ENCODE results near the gene OR8K5. TPM values are rescaled to one million over a fixed set of nuclear protein-coding genes. Genes with fewer than 3 reads are reported as not detected.

OR8K5 gene, protein sequence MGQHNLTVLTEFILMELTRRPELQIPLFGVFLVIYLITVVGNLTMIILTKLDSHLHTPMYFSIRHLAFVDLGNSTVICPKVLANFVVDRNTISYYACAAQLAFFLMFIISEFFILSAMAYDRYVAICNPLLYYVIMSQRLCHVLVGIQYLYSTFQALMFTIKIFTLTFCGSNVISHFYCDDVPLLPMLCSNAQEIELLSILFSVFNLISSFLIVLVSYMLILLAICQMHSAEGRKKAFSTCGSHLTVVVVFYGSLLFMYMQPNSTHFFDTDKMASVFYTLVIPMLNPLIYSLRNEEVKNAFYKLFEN
- not detected in 2 replicates for total RNA-seq
- not detected in 2 replicates for polyA plus RNA-seq
- polyA plus RNA-seq (2011; cell fraction: cytosol; rRNA removed) = not detected in 2 replicates
- not detected in 2 replicates for polyA plus RNA-seq (2011; cell fraction: nucleus; rRNA removed)
- polyA plus RNA-seq (2012) = not detected in 2 replicates
- polyA minus RNA-seq = not detected in 2 replicates
- not detected for polyA minus RNA-seq (2011; cell fraction: cytosol; rRNA and poly(A)+ RNA removed)
- not detected in 2 replicates for polyA minus RNA-seq (2011; cell fraction: nucleus; rRNA and poly(A)+ RNA removed)
- not detected for Bru-seq, nascent RNA
- not detected for BruChase-seq, experiment 1, labeled RNA remaining after a 6-hour chase
- BruChase-seq, experiment 2, labeled RNA remaining after a 2-hour chase = not detected
- long read RNA-seq = 0 reads

- no peaks in the 10 kb centered on the region for H3K4me1 ChIP-seq (ENCODE audit: control insufficient read depth, extremely low read depth, insufficient read depth, low read length)
- H3K9me3 ChIP-seq (replicated peaks; ENCODE audit: control insufficient read depth, insufficient read depth, low read length) = no peaks in the 10 kb centered on the region
- dilution Hi-C loops (cut with MboI; ENCODE audit: extremely low pct_ligation_motif_present, low sequenced_read_pairs) (no loop called here), intact Hi-C loops (cut with micrococcal nuclease) (no loop called here)
- H4K20me1 ChIP-seq (replicated peaks; ENCODE audit: control insufficient read depth, extremely low read depth, insufficient read depth, low read length) = no peaks in the 10 kb centered on the region
- FAIRE-seq (no peak), DNase-seq (ENCODE audit: low read depth, low spot score) (no peak)
- ChIA-PET CTCF (no interaction called here), POLR2A (no interaction called here)
- H3K4me2 ChIP-seq (ENCODE audit: insufficient read depth, low read length) = no peak within 1 kb of the TSS
- H3K36me3 ChIP-seq (ENCODE audit: control insufficient read depth in 2 of 2, extremely low read depth in 1 of 2, insufficient read depth in 2 of 2, low read length in 2 of 2) = no peaks in the 10 kb centered on the region
- no peaks in the 10 kb centered on the region for H3K27me3 ChIP-seq (ENCODE audit: control insufficient read depth in 2 of 2, insufficient read depth in 2 of 2, low read length in 2 of 2)
- no peak within 1 kb of the TSS for H3K9ac ChIP-seq (replicated peaks; ENCODE audit: extremely low read depth, insufficient read depth, low read length)
- no peaks in the 10 kb centered on the region for H3K9me1 ChIP-seq (replicated peaks; ENCODE audit: control insufficient read depth, extremely low read depth, insufficient read depth, low read length)
- H3K27ac ChIP-seq (ENCODE audit: insufficient read depth, low read depth, low read length) = no peak within 1 kb of the TSS
- no peaks in the 10 kb centered on the region for H3K79me2 ChIP-seq (ENCODE audit: control insufficient read depth, insufficient read depth, low read length)
- BruUV-seq (replicated peaks) = no TSS peak
- TF ChIP-seq, protein P1, sequence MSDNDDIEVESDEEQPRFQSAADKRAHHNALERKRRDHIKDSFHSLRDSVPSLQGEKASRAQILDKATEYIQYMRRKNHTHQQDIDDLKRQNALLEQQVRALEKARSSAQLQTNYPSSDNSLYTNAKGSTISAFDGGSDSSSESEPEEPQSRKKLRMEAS (IDR thresholded peaks at IDR 0.05; ENCODE audit: insufficient read depth, insufficient read length) = no peak
- no peak for TF ChIP-seq MYC (IDR thresholded peaks at IDR 0.05; ENCODE audit: low read depth, low read length)
- no peak for TF ChIP-seq CTCF (IDR thresholded peaks at IDR 0.05; ENCODE audit: extremely low read depth in 1 of 2, insufficient read depth in 1 of 2, low read depth in 1 of 2, low read length in 2 of 2)
- no peak for TF ChIP-seq GATA2 (IDR thresholded peaks at IDR 0.05; ENCODE audit: insufficient read depth, insufficient read length, low read depth, low read length)
- TF ChIP-seq JUN (IDR thresholded peaks at IDR 0.05; ENCODE audit: borderline replicate concordance, insufficient read depth, insufficient read length, low read depth) = no peak
- no peak for TF ChIP-seq EZH2 (IDR thresholded peaks at IDR 0.05; ENCODE audit: borderline replicate concordance, low read depth, low read length, severe bottlenecking)
- H2AFZ ChIP-seq (ENCODE audit: low read depth, low read length) = no peak within 1 kb of the TSS
- no peak within 1 kb of the TSS for H3K4me3 ChIP-seq (replicated peaks in 1 of 3; ENCODE audit: insufficient read depth in 1 of 3, low read depth in 1 of 3, low read length in 3 of 3)
These were observed at the start of gene OR8K5 for GRCh38 chr11:56160217-56160616. Gene OR8K5, minus strand, starts transcription at chr11:56160317. Its CDS starts 0 bp downstream, at chr11:56160317.

Measured in endothelial cell of umbilical vein (primary cell).